IMR-90 (cell line): ENCODE data around the gene TTC27. TPM values are rescaled to one million over a fixed set of nuclear protein-coding genes. Genes with fewer than 3 reads are reported as not detected.

Experiments
- ATAC-seq: fragments of 200-7000 bp; cut with Tn5 transposase; 2 replicates; pipeline ENCODE4 v1.9.1; 2020; ENCODE audit warnings: low read depth, mild to moderate bottlenecking, moderate library complexity
- BruUV-seq: library from RNA; stranded (reverse); fragments of 400-500 nt; replicated peaks from 2 replicates; lab custom pipeline; 2021; lab: Mats Ljungman, UMichigan
- CTCF ChIA-PET: fragments of 300-600 bp; formaldehyde crosslinking; extraction: SDS; loops from one replicate; lab custom pipeline; 2021; ENCODE audit warnings: antibody characterized with exemption; lab: Yijun Ruan, JAX
- POLR2A ChIA-PET: fragments of 300-600 bp; sonication (Branson Sonifier 250); formaldehyde crosslinking; loops from one replicate; lab custom pipeline; 2022; ENCODE audit warnings: antibody characterized with exemption; ENCODE audit not compliant: unreplicated experiment; lab: Charles Lee
- DNase-seq: peaks from one replicate; pipeline ENCODE4 v3.0.0; 2013
- H2AFZ ChIP-seq: replicated peaks from 2 replicates; pipeline ENCODE3; 2013; ENCODE audit warnings: low read length, mild to moderate bottlenecking; ENCODE audit not compliant: poor library complexity
- H2AK5ac ChIP-seq: 2 replicates; pipeline ENCODE4 v1.6.1; 2013; ENCODE audit warnings: low read depth, low read length, inconsistent platforms
- H2AK9ac ChIP-seq: replicated peaks from 2 replicates; pipeline ENCODE3; 2013; ENCODE audit warnings: mild to moderate bottlenecking, low read depth, low read length, moderate library complexity; ENCODE audit not compliant: poor library complexity
- H2BK120ac ChIP-seq: 2 replicates; pipeline ENCODE4 v1.6.1; 2013; ENCODE audit warnings: low read depth, low read length, inconsistent platforms
- H2BK15ac ChIP-seq: 3 replicates; pipeline ENCODE4 v1.6.1; 2013; ENCODE audit warnings: low read depth, low read length, inconsistent platforms
- H2BK20ac ChIP-seq: 2 replicates; pipeline ENCODE4 v1.6.1; 2013; ENCODE audit warnings: low read depth, mild to moderate bottlenecking, inconsistent platforms, low read length, moderate library complexity
- H2BK5ac ChIP-seq: 2 replicates; pipeline ENCODE4 v1.6.1; 2013; ENCODE audit warnings: mild to moderate bottlenecking, low read depth, low read length, inconsistent platforms; ENCODE audit not compliant: poor library complexity, severe bottlenecking
- H3K14ac ChIP-seq: replicated peaks from 2 replicates; pipeline ENCODE4 v1.6.1; 2013; ENCODE audit warnings: low read depth, low read length, inconsistent platforms
- H3K18ac ChIP-seq: 2 replicates; pipeline ENCODE4 v1.6.1; 2013; ENCODE audit warnings: low read depth, low read length, control low read depth
- H3K23ac ChIP-seq: 2 replicates; pipeline ENCODE4 v1.6.1; 2013; ENCODE audit warnings: low read depth, low read length, inconsistent platforms
- H3K27ac ChIP-seq: 2 replicates; pipeline ENCODE4 v1.5.1; 2013; ENCODE audit warnings: mild to moderate bottlenecking, control low read depth, low read length; ENCODE audit not compliant: insufficient read depth
- H3K27me3 ChIP-seq: 2 replicates; pipeline ENCODE4 v1.6.1; 2013; ENCODE audit warnings: low read length; ENCODE audit not compliant: control insufficient read depth, insufficient read depth
- H3K36me3 ChIP-seq: 2 replicates; pipeline ENCODE4 v1.6.1; 2013; ENCODE audit warnings: low read length, mixed read lengths; ENCODE audit not compliant: control insufficient read depth, insufficient read depth
- H3K4ac ChIP-seq: 2 replicates; pipeline ENCODE4 v1.6.1; 2013; ENCODE audit warnings: low read depth, low read length, inconsistent platforms
- H3K4me1 ChIP-seq: 2 replicates; pipeline ENCODE4 v1.6.1; 2013; ENCODE audit warnings: low read length, mixed read lengths; ENCODE audit not compliant: control insufficient read depth, insufficient read depth
- H3K4me2 ChIP-seq: 2 replicates; pipeline ENCODE4 v1.6.1; 2013; ENCODE audit warnings: low read depth, mild to moderate bottlenecking, control low read depth, low read length, moderate library complexity
- H3K4me3 ChIP-seq: 2 replicates; pipeline ENCODE4 v1.5.1; 2013; ENCODE audit warnings: low read depth, mild to moderate bottlenecking, control low read depth, low read length, moderate library complexity; ENCODE audit not compliant: insufficient read depth
- H3K56ac ChIP-seq: 2 replicates; pipeline ENCODE4 v1.6.1; 2013; ENCODE audit warnings: low read length, inconsistent platforms; ENCODE audit not compliant: insufficient read depth; ENCODE audit errors: extremely low read depth
- H3K79me1 ChIP-seq, 2 experiments: 2 replicates each; pipeline ENCODE4 v1.6.1; 2013; ENCODE audit warnings: low read length in 2 of 2, inconsistent platforms in 1 of 2, low read depth in 1 of 2
- H3K9ac ChIP-seq: 2 replicates; pipeline ENCODE4 v1.6.1; 2013; ENCODE audit warnings: low read depth, low read length, control low read depth
- H3K9me1 ChIP-seq: 2 replicates; pipeline ENCODE4 v1.6.1; 2013; ENCODE audit warnings: low read length, inconsistent platforms; ENCODE audit not compliant: insufficient read depth
- H3K9me3 ChIP-seq: 2 replicates; pipeline ENCODE4 v1.6.1; 2013; ENCODE audit warnings: low read length; ENCODE audit not compliant: control insufficient read depth, insufficient read depth
- H4K20me1 ChIP-seq: 2 replicates; pipeline ENCODE4 v1.6.1; 2013; ENCODE audit warnings: low read length, inconsistent platforms; ENCODE audit not compliant: insufficient read depth
- H4K5ac ChIP-seq: 2 replicates; pipeline ENCODE4 v1.6.1; 2013; ENCODE audit warnings: mild to moderate bottlenecking, low read depth, low read length, control low read depth
- H4K8ac ChIP-seq, 2 experiments: 2 replicates each; pipeline ENCODE4 v1.6.1; 2013; ENCODE audit warnings: low read depth in 2 of 2, low read length in 2 of 2, control low read depth in 1 of 2, inconsistent platforms in 1 of 2
- H4K91ac ChIP-seq: 2 replicates; pipeline ENCODE4 v1.6.1; 2013; ENCODE audit warnings: low read depth, low read length, inconsistent platforms; ENCODE audit not compliant: insufficient read depth
- CEBPB ChIP-seq: IDR thresholded peaks from 2 replicates; pipeline ENCODE4 v1.6.1; 2012; ENCODE audit warnings: low read depth, low read length, improper control_type of control experiment
- ELK1 ChIP-seq: fragments of 150-350 bp; IDR thresholded peaks from 2 replicates; pipeline ENCODE4 v1.6.1; 2016; ENCODE audit warnings: low read depth, mild to moderate bottlenecking, low read length, moderate library complexity, borderline replicate concordance
- FOS ChIP-seq: fragments of 150-350 bp; IDR thresholded peaks from 2 replicates; pipeline ENCODE4 v1.6.1; 2016; ENCODE audit warnings: low read depth, low read length
- MAFK ChIP-seq: IDR thresholded peaks from 2 replicates; pipeline ENCODE4 v1.6.1; 2012; ENCODE audit warnings: low read depth, low read length, improper control_type of control experiment
- NFE2L2 ChIP-seq: fragments of 150-350 bp; IDR thresholded peaks from 2 replicates; pipeline ENCODE4 v1.6.1; 2016; ENCODE audit warnings: low read depth, mild to moderate bottlenecking, low read length
- RAD21 ChIP-seq: IDR thresholded peaks from 2 replicates; pipeline ENCODE4 v1.6.1; 2012; ENCODE audit warnings: low read length, improper control_type of control experiment
- SMC3 ChIP-seq: fragments of 150-350 bp; IDR thresholded peaks from 2 replicates; pipeline ENCODE4 v1.6.1; 2016; ENCODE audit warnings: low read depth, mild to moderate bottlenecking, antibody characterized with exemption, low read length, moderate library complexity
- WGBS, 2 experiments: methylation state at CpG; one replicate each; pipeline versions ENCODE4 v1.1.5 to v1.1.7; 2013; ENCODE audit warnings: missing lambda C conversion rate in 2 of 2; ENCODE audit not compliant: insufficient read length in 1 of 2; ENCODE audit errors: extremely low coverage in 2 of 2; 5-methylcytosine and 5-hydroxymethylcytosine counted together
- dilution Hi-C: fragments of 300-500 bp; cut with HindIII; formaldehyde crosslinking; loops from one replicate; pipeline ENCODE4 v1.14.3; 2018; ENCODE audit warnings: low sequenced_read_pairs; ENCODE audit not compliant: unreplicated experiment
- in situ Hi-C: fragments of 300-500 bp; cut with MboI; formaldehyde crosslinking; loops from 3 replicates; pipeline ENCODE4 v1.14.3; 2019; ENCODE audit warnings: low sequenced_read_pairs, inconsistent platforms, mixed read lengths
- intact Hi-C: fragments of 100-400 bp; cut with micrococcal nuclease; formaldehyde crosslinking; loops from 2 replicates; pipeline ENCODE4 v1.10.0; 2022
- polyA plus RNA-seq, 3 experiments: library from polyadenylated mRNA; depleted of rRNA; stranded (reverse); fragments of >200 nt; gene quantifications; 2 replicates each; pipeline ENCODE4 v1.2.3, GENCODE V29; 2012; ENCODE audit warnings: low replicate concordance in 1 of 3
- total RNA-seq: library from RNA; depleted of rRNA; stranded (reverse); fragments of >200 nt; gene quantifications from 2 replicates; pipeline ENCODE4 v1.2.3, GENCODE V29; 2012
- TF ChIP-seq, protein P1 (sequence below): conservative IDR thresholded peaks from 2 replicates; pipeline ENCODE4 v1.5.1; 2012; ENCODE audit warnings: mild to moderate bottlenecking, low read depth, low read length, improper control_type of control experiment

TTC27 gene
- total and polyA plus RNA-seq, 2 of the 4 experiments (the other 2 are of a cell fraction): 12.7 to 30.5 TPM

- dilution Hi-C loops: no loop called here
- H2BK120ac ChIP-seq: peak overlapping the region; percentile 35; the same call in 1 of the 2 replicates
- no peak overlapping the region for H3K23ac ChIP-seq
- peaks cover 0 to 4% of the 10 kb centered on the region in 2 experiments; a peak in 1 of 4 replicates for H3K79me1 ChIP-seq
- no peak overlapping the region for H3K4me2 ChIP-seq
- no peak overlapping the region for H2BK20ac ChIP-seq
- no CpG with 5 or more reads among the region's 3 CpGs for WGBS, 2 experiments
- DNase-seq (no peak), ATAC-seq (no peak)
- H3K27ac ChIP-seq: no peak overlapping the region
- no peak overlapping the region for H4K5ac ChIP-seq
- H4K8ac ChIP-seq: no peak overlapping the region
- H3K36me3 ChIP-seq: no peaks in the 10 kb centered on the region
- peaks cover 10% of the 10 kb centered on the region for H3K4me1 ChIP-seq
- H2AK9ac ChIP-seq: no peak overlapping the region
- no peak overlapping the region; the same call in 2 of the 3 replicates for H2BK15ac ChIP-seq
- ChIA-PET CTCF (no interaction called here), POLR2A (no interaction called here)
- intact Hi-C loops: no loop called here
- H4K91ac ChIP-seq: peak overlapping the region; percentile 66; the same call in 1 of the 2 replicates
- H2AFZ ChIP-seq: no peak overlapping the region
- H3K9me1 ChIP-seq: peaks cover 6% of the 10 kb centered on the region
- H2BK5ac ChIP-seq: no peak overlapping the region
- no peak overlapping the region for H3K18ac ChIP-seq
- no peaks in the 10 kb centered on the region for H3K27me3 ChIP-seq
- no TSS peak for BruUV-seq
- H3K4me3 ChIP-seq: no peak overlapping the region
- H2AK5ac ChIP-seq: 0 out of 2 replicates have a peak overlapping the region, but pooled peaks have one; percentile 69
- H3K4ac ChIP-seq: peak overlapping the region; percentile 18; the same call in 1 of the 2 replicates
- no peak overlapping the region for H3K14ac ChIP-seq
- in situ Hi-C loops: no loop called here
- TF ChIP-seq RAD21 (no peak), ELK1 (no peak), CEBPB (no peak), SMC3 (no peak), FOS (no peak), NFE2L2 (no peak), MAFK (no peak)
- TF ChIP-seq, protein P1, sequence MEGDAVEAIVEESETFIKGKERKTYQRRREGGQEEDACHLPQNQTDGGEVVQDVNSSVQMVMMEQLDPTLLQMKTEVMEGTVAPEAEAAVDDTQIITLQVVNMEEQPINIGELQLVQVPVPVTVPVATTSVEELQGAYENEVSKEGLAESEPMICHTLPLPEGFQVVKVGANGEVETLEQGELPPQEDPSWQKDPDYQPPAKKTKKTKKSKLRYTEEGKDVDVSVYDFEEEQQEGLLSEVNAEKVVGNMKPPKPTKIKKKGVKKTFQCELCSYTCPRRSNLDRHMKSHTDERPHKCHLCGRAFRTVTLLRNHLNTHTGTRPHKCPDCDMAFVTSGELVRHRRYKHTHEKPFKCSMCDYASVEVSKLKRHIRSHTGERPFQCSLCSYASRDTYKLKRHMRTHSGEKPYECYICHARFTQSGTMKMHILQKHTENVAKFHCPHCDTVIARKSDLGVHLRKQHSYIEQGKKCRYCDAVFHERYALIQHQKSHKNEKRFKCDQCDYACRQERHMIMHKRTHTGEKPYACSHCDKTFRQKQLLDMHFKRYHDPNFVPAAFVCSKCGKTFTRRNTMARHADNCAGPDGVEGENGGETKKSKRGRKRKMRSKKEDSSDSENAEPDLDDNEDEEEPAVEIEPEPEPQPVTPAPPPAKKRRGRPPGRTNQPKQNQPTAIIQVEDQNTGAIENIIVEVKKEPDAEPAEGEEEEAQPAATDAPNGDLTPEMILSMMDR: no peak
- H3K9me3 ChIP-seq: no peaks in the 10 kb centered on the region
- H3K56ac ChIP-seq: no peak overlapping the region
- no peaks in the 10 kb centered on the region for H4K20me1 ChIP-seq
- no peak overlapping the region for H3K9ac ChIP-seq
These were observed 173.9 kb downstream of the TTC27 start for GRCh38 chr2:32801741-32802140.
